ENCODE results near the gene NKAPD1. TPM values are rescaled to one million over a fixed set of nuclear protein-coding genes. Genes with fewer than 3 reads are reported as not detected.
A peak's percentile ranks its signal among the peaks of the same experiment; 100 is the strongest.

The NKAPD1 gene
- total and polyA plus RNA-seq, 2 of the 13 experiments (the other 11 are each of a cell fraction or from before 2014, with no cell fraction given) = 11.2 to 22.5 TPM

- TF ChIP-seq ZNF784 (CRISPR knock-in tag; IDR thresholded peaks at IDR 0.05; ENCODE audit: borderline replicate concordance) = no peak
- no peak for TF ChIP-seq ZNF543 (CRISPR knock-in tag; IDR thresholded peaks at IDR 0.05)
Observed at GRCh38 chr11:112106070-112106469, 32.0 kb downstream of the NKAPD1 start (continued).

GRCh38 chr11:112113539-112114457 lies 39.7 kb downstream of the NKAPD1 start:
- CTCF ChIA-PET (ENCODE audit: low intra/inter-chr PET ratio, low total read pairs) = interaction anchor here (2.1 to 2.3 kb wide), 2 partner anchors 61 to 166 kb away, joined by 10 to 25 read pairs; partner anchors contain the start of gene BCO2
- H4K20me1 ChIP-seq (ENCODE audit: insufficient read depth, low read length) = no peaks in the 10 kb centered on the region
- no TSS peak for BruUV-seq (replicated peaks)
- peak overlapping the region; percentile 39; the same call in 1 of the 2 replicates for H3K4me2 ChIP-seq (ENCODE audit: low read depth, low read length)
- DNase-seq (ENCODE audit: low spot score) (peak; percentile 54), FAIRE-seq (peak; percentile 72), ATAC-seq (peak; percentile 58; the same call in 1 of the 3 replicates)
- POLR2A ChIA-PET = interaction anchor here (1.1 kb wide), 3 partner anchors 10 to 100 kb away, joined by 3 to 4 read pairs (median 3); no protein-coding TSS in a partner anchor
- in situ Hi-C loops (cut with HindIII; ENCODE audit: extremely low pct_ligation_motif_present, low pct_unique_long_range_greater_than_20kb) (loop anchor here (5.0 to 10.0 kb wide), 2 partner anchors 64 to 171 kb away; partner anchors contain the start of gene BCO2), intact Hi-C loops (cut with micrococcal nuclease; ENCODE audit: unreplicated experiment) (loop anchor here (1.0 kb wide), 2 partner anchors 62 to 167 kb away; partner anchors contain the start of gene BCO2)
- 36% methylated on average over 6 of the region's 6 CpGs for WGBS (ENCODE audit: low lambda C conversion rate)
- H3K36me3 ChIP-seq (replicated peaks in 1 of 2; ENCODE audit: control insufficient read depth in 1 of 2, insufficient read depth in 2 of 2, low read length in 2 of 2) = no peaks in the 10 kb centered on the region
- H3K79me2 ChIP-seq (ENCODE audit: insufficient read depth, low read length) = no peaks in the 10 kb centered on the region
- H3K9ac ChIP-seq (ENCODE audit: insufficient read depth, low read depth, low read length) = no peak overlapping the region
- H3K27me3 ChIP-seq (ENCODE audit: control insufficient read depth in 1 of 2, insufficient read depth in 2 of 2, low read length in 2 of 2) = no peaks in the 10 kb centered on the region
- H3K4me1 ChIP-seq (ENCODE audit: insufficient read depth, low read length) = peaks cover 5% of the 10 kb centered on the region; the same call in 1 of the 2 replicates
- H3K4me3 ChIP-seq (replicated peaks in 1 of 3; ENCODE audit: insufficient read depth in 1 of 3, low read depth in 2 of 3, low read length in 3 of 3) = peak overlapping the region in 1 of 3 experiments; percentile 34; a peak in 1 of 6 replicates
- H3K9me3 ChIP-seq (ENCODE audit: low read length) = no peaks in the 10 kb centered on the region
- H2AFZ ChIP-seq (ENCODE audit: low read length) = no peak overlapping the region
- no peak overlapping the region for H3K27ac ChIP-seq (ENCODE audit: extremely low read length, insufficient read depth, low read length)
- TF ChIP-seq E2F1 (CRISPR knock-in tag; IDR thresholded peaks at IDR 0.05) (no peak), ZNF562 (CRISPR knock-in tag; IDR thresholded peaks at IDR 0.05; ENCODE audit: borderline replicate concordance) (no peak), ZFYVE20 (CRISPR knock-in tag; IDR thresholded peaks at IDR 0.05; ENCODE audit: borderline replicate concordance, low read depth) (no peak), ZNF143 (CRISPR knock-in tag; IDR thresholded peaks at IDR 0.05) (peak; percentile 57), RCOR2 (CRISPR knock-in tag; IDR thresholded peaks at IDR 0.05) (0 out of 2 replicates have a peak, but pooled peaks have one; percentile 41), ZNF768 (CRISPR knock-in tag; IDR thresholded peaks at IDR 0.05) (no peak), AKNA (CRISPR knock-in tag; IDR thresholded peaks at IDR 0.05; ENCODE audit: borderline replicate concordance) (no peak), ZNF567 (CRISPR knock-in tag; IDR thresholded peaks at IDR 0.05; ENCODE audit: borderline replicate concordance) (no peak), HOMEZ (CRISPR knock-in tag; IDR thresholded peaks at IDR 0.05; ENCODE audit: low read depth) (no peak)
